OCI-LY3 (cell line): Measurements from ENCODE around the gene MYRF.

Source experiments
- EZH2phosphoT487 ChIP-seq: fragments of 200-600 bp; shearing (Covaris generic); IDR thresholded peaks from 2 replicates; pipeline ENCODE4 v1.6.1; 2018; ENCODE audit warnings: antibody characterized with exemption, mixed run types, low read depth
- TF ChIP-seq, protein P1 (sequence below): fragments of 200-600, 300-600 bp; sonication (generic); IDR thresholded peaks from 2 replicates; pipeline ENCODE4 v1.5.1; 2014; ENCODE audit warnings: antibody characterized with exemption, low read length, low read depth

GRCh38 chr11:61764606-61765260 lies 12.3 kb downstream of the MYRF start:
- TF ChIP-seq, protein P1, sequence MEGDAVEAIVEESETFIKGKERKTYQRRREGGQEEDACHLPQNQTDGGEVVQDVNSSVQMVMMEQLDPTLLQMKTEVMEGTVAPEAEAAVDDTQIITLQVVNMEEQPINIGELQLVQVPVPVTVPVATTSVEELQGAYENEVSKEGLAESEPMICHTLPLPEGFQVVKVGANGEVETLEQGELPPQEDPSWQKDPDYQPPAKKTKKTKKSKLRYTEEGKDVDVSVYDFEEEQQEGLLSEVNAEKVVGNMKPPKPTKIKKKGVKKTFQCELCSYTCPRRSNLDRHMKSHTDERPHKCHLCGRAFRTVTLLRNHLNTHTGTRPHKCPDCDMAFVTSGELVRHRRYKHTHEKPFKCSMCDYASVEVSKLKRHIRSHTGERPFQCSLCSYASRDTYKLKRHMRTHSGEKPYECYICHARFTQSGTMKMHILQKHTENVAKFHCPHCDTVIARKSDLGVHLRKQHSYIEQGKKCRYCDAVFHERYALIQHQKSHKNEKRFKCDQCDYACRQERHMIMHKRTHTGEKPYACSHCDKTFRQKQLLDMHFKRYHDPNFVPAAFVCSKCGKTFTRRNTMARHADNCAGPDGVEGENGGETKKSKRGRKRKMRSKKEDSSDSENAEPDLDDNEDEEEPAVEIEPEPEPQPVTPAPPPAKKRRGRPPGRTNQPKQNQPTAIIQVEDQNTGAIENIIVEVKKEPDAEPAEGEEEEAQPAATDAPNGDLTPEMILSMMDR, result no peak
- no peak for TF ChIP-seq EZH2phosphoT487
